ENCODE results near the gene C5.
"Not testable (repeated sequence)": the region's sequence is repeated elsewhere in the genome, so short reads cannot be mapped to it uniquely, and the experiment has no call there.

C5 gene

GRCh38 chr9:121034529-121034928 is 15.5 kb downstream of the C5 start:
- no peaks in the 10 kb centered on the region for H3K4me1 ChIP-seq (ENCODE audit: low read depth, poor library complexity, severe bottlenecking)
- H3K36me3 ChIP-seq (ENCODE audit: insufficient read depth): no peaks in the 10 kb centered on the region
- H3K4me3 ChIP-seq (IDR thresholded peaks at IDR 0.05; ENCODE audit: insufficient read depth, low read depth, low read length): no peak overlapping the region
- no peak overlapping the region for H3K27ac ChIP-seq
- H3K27me3 ChIP-seq (ENCODE audit: insufficient read depth, low read depth): no peaks in the 10 kb centered on the region
- H3K9ac ChIP-seq: no peak overlapping the region
- no peak overlapping the region for H3K4me2 ChIP-seq
- no peak for TF ChIP-seq CTCF (conservative IDR thresholded peaks at IDR 0.05; ENCODE audit: low read depth, low read length)
- H2AFZ ChIP-seq (ENCODE audit: low read depth): no peak overlapping the region
- H3K79me2 ChIP-seq (ENCODE audit: insufficient read depth, low read depth): no peaks in the 10 kb centered on the region
- no peaks in the 10 kb centered on the region for H4K20me1 ChIP-seq (ENCODE audit: insufficient read depth)

GRCh38 chr9:121029469-121029868 is 20.6 kb downstream of the C5 start:
- no peak overlapping the region for H3K4me2 ChIP-seq
- H3K4me1 ChIP-seq (ENCODE audit: low read depth, poor library complexity, severe bottlenecking): no peaks in the 10 kb centered on the region
- no peak overlapping the region for H3K4me3 ChIP-seq (IDR thresholded peaks at IDR 0.05; ENCODE audit: insufficient read depth, low read depth, low read length)
- H2AFZ ChIP-seq (ENCODE audit: low read depth): no peak overlapping the region
- H3K9ac ChIP-seq: no peak overlapping the region
- no peaks in the 10 kb centered on the region for H3K79me2 ChIP-seq (ENCODE audit: insufficient read depth, low read depth)
- H4K20me1 ChIP-seq (ENCODE audit: insufficient read depth): no peaks in the 10 kb centered on the region
- no peak overlapping the region for H3K27ac ChIP-seq
- no peaks in the 10 kb centered on the region for H3K36me3 ChIP-seq (ENCODE audit: insufficient read depth)
- no peak for TF ChIP-seq CTCF (conservative IDR thresholded peaks at IDR 0.05; ENCODE audit: low read depth, low read length)
- no peaks in the 10 kb centered on the region for H3K27me3 ChIP-seq (ENCODE audit: insufficient read depth, low read depth)

- not testable (repeated sequence) for H4K20me1 ChIP-seq (ENCODE audit: insufficient read depth); H3K27ac ChIP-seq; H3K4me2 ChIP-seq
Observed at GRCh38 chr9:121028285-121028684, 21.8 kb downstream of the C5 start.

GRCh38 chr9:121026768-121027167 is 23.3 kb downstream of the C5 start:
- H3K27me3 ChIP-seq (ENCODE audit: insufficient read depth, low read depth): no peaks in the 10 kb centered on the region
- TF ChIP-seq CTCF (conservative IDR thresholded peaks at IDR 0.05; ENCODE audit: low read depth, low read length): no peak
- no peaks in the 10 kb centered on the region for H4K20me1 ChIP-seq (ENCODE audit: insufficient read depth)
- H3K4me2 ChIP-seq: no peak overlapping the region
- H3K27ac ChIP-seq: no peak overlapping the region
- H3K4me3 ChIP-seq (IDR thresholded peaks at IDR 0.05; ENCODE audit: insufficient read depth, low read depth, low read length): no peak overlapping the region
- no peak overlapping the region for H2AFZ ChIP-seq (ENCODE audit: low read depth)
- no peaks in the 10 kb centered on the region for H3K79me2 ChIP-seq (ENCODE audit: insufficient read depth, low read depth)
- no peak overlapping the region for H3K9ac ChIP-seq
- no peaks in the 10 kb centered on the region for H3K4me1 ChIP-seq (ENCODE audit: low read depth, poor library complexity, severe bottlenecking)
- H3K36me3 ChIP-seq (ENCODE audit: insufficient read depth): no peaks in the 10 kb centered on the region

More at GRCh38 chr9:121028285-121028684, 21.8 kb downstream of the C5 start:
- H3K36me3 ChIP-seq (ENCODE audit: insufficient read depth); H3K79me2 ChIP-seq (ENCODE audit: insufficient read depth, low read depth); H3K4me3 ChIP-seq (IDR thresholded peaks at IDR 0.05; ENCODE audit: insufficient read depth, low read depth, low read length); H3K27me3 ChIP-seq (ENCODE audit: insufficient read depth, low read depth); H3K9ac ChIP-seq; H3K4me1 ChIP-seq (ENCODE audit: low read depth, poor library complexity, severe bottlenecking); H2AFZ ChIP-seq (ENCODE audit: low read depth): not testable (repeated sequence)

- H3K9ac ChIP-seq: no peak overlapping the region
Observed at GRCh38 chr9:121026260-121026691, 23.8 kb downstream of the C5 start.

More at GRCh38 chr9:121026260-121026691, 23.8 kb downstream of the C5 start:
- Histone ChIP-seq H3K79me2 (ENCODE audit: insufficient read depth, low read depth) (no peaks in the 10 kb centered on the region), H3K27ac (no peak overlapping the region), H2AFZ (ENCODE audit: low read depth) (no peak overlapping the region), H3K36me3 (ENCODE audit: insufficient read depth) (no peaks in the 10 kb centered on the region), H4K20me1 (ENCODE audit: insufficient read depth) (no peaks in the 10 kb centered on the region), H3K4me2 (no peak overlapping the region), H3K4me3 (IDR thresholded peaks at IDR 0.05; ENCODE audit: insufficient read depth, low read depth, low read length) (no peak overlapping the region), H3K27me3 (ENCODE audit: insufficient read depth, low read depth) (no peaks in the 10 kb centered on the region), H3K4me1 (ENCODE audit: low read depth, poor library complexity, severe bottlenecking) (no peaks in the 10 kb centered on the region)
- TF ChIP-seq CTCF (conservative IDR thresholded peaks at IDR 0.05; ENCODE audit: low read depth, low read length): no peak

All from KMS-11 (cell line).